GM19467 (cell line): Measurements from ENCODE around the gene PROX2.

Source experiments
- ATAC-seq: cut with Tn5 transposase; IDR thresholded peaks from one replicate; pipeline ENCODE4 v1.9.1; 2021; ENCODE audit warnings: mild to moderate bottlenecking, moderate library complexity; ENCODE audit not compliant: unreplicated experiment

PROX2 gene

DNA sequence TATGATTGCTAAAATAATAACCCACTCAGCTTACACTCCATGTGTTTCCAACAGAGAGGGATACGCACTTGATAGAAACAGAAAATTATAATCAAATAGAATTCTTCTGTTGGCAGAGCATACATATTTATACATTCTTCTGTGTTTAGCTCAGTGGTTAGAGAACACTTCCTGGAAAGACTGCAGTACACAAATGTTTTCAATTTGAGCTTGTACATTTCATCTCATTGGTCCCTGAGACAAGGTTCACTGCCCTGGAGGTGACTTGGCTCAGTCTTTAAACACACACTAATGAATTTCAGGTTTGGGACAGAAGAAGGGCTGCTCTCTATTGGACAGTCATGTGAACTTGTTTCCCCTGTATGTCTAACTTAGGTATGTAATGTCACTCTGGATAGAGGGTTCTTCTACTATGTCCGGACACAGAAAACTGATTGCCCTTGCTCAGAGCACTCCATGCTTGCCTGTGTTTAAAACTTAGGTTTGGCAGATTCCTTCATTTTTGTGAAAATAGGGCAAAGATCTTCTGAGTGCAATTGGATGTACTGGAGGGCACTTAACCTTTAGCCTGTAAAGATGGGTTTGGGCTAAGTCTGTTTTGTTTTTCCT lies 22.9 kb downstream of the PROX2 start:
- ATAC-seq, result no peak

DNA sequence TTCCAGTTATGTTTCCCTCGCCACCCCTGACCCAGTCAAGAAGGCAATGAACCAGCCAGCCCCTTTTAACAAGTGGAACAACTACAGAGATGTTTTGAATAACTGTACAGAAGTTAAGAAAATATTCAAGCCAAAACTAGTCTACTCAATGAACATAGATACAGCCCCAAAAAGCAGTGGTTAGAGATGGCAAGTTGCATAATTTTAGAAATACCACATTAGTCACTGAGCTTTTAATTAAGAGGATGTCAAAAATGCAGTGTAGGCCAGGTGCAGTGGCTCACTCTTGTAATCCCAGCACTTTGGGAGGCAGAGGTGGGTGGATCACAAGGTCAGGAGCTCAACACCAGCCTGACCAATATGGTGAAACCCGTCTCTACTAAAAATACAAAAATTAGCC lies 27.2 kb downstream of the PROX2 start:
- no peak for ATAC-seq

- no peak for ATAC-seq
These were observed 28.8 kb downstream of the PROX2 start for GRCh38 chr14:74846968-74847665.

- ATAC-seq, result no peak
These were observed 29.8 kb downstream of the PROX2 start for GRCh38 chr14:74846168-74846567.

DNA sequence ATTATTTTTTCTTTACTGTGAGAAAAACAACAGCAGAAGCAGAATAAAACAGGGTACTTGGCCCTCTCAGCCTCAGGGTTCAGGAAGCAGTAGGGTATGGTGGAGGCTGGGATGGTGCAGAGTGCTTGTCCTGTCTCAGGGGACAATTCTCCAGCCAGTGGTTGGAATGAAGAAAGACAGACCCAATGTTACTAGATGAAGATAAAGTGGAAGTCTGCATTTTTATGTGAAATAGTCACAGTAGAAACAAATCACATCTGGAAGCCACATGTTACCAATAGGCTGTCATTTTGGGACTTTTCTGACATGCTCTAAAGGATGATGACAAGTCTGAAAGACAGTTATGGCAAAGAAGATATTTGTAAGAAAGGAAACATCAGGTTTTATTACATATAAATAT lies 32.3 kb downstream of the PROX2 start:
- no peak for ATAC-seq

DNA sequence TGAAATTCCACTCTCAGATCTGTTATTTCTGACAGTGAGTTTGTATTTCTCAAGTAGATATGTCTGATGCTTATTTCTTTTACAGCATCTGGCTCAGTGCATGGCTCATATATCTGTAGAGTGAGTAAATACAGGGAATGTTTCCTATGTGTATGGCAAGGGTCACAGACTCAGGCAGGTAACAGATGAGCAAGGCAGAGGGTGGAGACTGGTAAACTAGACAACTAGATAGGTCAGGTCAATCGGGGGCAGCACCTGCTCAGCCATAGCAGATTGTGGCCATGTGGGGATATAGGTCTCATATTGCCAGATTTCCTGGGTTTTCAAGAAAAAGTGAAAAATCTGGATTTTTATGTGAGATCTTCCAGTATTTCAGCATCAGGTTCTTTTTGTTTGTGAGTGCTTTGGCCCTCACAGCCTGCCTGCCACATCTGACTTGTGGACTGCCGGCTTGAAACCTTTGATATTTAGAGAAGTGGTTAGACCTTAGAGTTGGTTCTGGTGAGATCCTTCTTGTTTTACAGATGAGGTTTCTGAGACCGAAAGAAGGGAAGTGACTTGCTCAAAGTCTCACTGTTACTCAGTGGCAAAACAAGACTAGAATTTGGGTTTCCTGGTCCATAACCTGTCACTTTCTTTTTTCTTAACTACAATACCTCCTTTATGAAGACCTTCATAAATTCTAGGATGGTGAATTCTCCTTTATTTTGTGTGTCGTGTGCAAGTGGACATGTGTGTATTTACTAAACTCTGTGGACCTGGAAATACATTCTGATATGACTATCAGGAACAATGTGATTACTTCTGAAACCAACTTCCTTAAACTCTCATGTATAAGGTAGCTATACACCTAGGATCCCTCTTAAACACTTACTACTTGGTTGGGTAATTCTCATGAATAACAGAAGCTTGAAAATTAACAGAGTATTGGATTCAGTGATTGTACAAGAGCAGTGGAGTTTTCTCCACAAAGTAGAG lies 34.4 kb downstream of the PROX2 start:
- ATAC-seq, result no peak

- ATAC-seq, result peak; percentile 51
These were observed 35.3 kb downstream of the PROX2 start for GRCh38 chr14:74840603-74841030.

GRCh38 chr14:74838166-74838565 lies 37.8 kb downstream of the PROX2 start:
- ATAC-seq, result no peak

- no peak for ATAC-seq
These were observed 39.5 kb downstream of the PROX2 start for GRCh38 chr14:74836251-74836960.

DNA sequence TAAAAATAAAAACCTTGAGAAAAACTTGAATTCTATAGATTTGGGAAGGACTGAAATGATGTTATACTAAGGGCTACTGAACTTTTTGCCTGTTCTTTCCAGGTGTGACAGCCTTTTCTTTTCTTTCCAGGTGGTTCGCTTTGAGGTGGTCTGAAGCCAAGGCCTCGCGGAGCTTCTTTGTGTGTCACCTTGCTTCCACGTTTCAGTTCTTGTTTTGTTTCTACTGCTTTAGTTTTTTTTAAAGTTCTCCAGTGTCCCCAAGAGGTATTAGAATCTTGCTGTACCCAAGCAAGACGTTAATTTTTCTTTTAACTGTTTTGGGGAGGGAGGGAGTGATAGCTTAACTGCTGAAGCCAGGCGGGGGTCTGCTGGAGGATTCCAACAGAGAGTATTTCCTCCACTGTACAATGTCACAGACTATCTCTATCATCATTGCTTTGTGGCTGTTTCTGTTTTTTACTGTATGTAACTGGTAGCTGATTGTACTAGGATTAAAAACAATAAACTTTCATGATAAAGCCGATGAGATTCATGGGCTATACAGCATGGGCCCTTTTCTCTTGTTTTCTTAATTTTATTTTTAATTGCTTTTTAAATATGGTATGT lies 40.2 kb downstream of the PROX2 start:
- no peak for ATAC-seq

DNA sequence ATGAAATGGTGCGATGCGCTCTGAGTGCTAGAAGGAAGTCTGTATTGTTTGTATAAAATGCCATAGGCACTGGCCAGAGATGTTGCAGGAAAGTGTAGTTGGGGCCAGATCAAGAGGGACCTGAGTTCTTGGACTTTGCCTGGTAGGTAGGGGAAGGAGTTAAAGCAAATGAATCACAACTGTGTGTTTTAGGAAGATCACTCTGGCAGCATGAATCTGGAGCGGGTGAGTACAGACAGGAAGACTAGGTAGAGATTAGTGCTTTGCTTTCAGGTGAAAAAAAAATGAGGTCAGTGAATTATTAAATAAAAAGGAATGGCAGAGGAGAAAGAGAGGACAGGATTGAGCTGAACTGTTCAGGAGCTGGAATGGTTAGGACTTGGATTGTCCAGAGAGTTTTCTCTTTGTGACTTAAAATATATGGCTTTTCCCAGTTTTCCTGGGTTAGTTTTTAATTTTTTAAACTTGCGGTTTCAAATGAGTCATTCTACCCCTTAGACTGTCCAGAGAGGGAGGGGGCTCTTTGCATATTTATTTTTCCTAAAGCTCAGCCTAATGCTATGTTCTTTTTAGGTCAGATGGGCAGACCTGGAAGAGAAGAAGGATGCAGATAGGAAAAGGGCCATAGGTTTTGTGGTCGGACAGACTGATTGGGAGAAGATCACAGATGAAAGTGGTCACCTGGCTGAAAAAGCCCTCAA lies 41.1 kb downstream of the PROX2 start:
- no peak for ATAC-seq

DNA sequence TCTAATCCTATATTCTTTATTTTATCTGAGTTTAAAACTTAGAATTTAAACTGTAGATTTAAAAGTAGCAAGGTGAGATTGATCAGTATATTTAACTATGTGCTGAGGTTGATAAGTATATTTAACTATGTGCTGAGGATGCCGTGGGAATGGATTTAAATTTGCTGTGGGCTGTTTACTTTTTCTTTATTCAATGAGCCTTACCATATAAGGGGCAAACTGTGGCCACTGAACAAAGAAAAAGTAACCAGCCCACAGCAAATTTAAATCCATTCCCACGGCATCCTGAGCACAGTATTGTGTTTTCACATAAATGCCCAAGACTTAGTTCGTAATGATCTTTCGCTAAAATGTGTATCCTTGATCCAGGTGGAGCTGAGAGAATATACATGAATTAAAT lies 43.1 kb downstream of the PROX2 start:
- no peak for ATAC-seq

- no peak for ATAC-seq
These were observed 46.7 kb downstream of the PROX2 start for GRCh38 chr14:74829251-74829650.

- no peak for ATAC-seq
These were observed 49.4 kb downstream of the PROX2 start for GRCh38 chr14:74826574-74826973.
